MM.1S (cell line): Measurements from ENCODE around the gene KIAA1958.

ENCODE experiments used
- EZH2 ChIP-seq: fragments of 300-600 bp; sonication (generic); optimal IDR thresholded peaks from 2 replicates; pipeline ENCODE3; 2017; ENCODE audit warnings: low read depth, mild to moderate bottlenecking, antibody characterized with exemption, low read length, mixed read lengths
- EZH2phosphoT487 ChIP-seq: fragments of 300-600 bp; sonication (generic); IDR thresholded peaks from 2 replicates; pipeline ENCODE4 v1.6.1; 2018; ENCODE audit warnings: antibody characterized with exemption, low read length
- TF ChIP-seq, protein P1 (sequence below): fragments of 300-600 bp; sonication (generic); IDR thresholded peaks from 2 replicates; pipeline ENCODE4 v1.5.1; 2016; ENCODE audit warnings: antibody characterized with exemption, low read length, mixed read lengths

DNA sequence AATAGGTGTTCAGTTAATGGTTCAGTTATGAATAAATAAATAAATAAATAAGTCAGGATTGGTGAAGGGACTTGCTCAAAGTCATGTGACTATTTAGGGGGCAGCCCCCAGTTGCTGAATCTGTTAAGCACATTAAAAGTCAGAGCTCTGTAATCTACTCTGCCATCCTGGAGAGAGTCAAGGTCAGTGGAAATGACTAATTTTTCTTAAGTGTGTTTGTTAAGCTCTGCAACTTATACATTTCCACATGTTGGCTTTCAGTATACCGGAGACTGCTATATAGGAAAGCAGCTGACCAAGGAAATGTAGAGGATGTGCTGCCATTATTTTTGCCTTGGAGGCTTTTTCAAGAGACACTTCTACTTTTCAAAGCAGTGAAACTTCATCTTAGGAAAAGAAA is 57.9 kb downstream of the KIAA1958 start:
- TF ChIP-seq EZH2phosphoT487 = no peak
- TF ChIP-seq, protein P1, sequence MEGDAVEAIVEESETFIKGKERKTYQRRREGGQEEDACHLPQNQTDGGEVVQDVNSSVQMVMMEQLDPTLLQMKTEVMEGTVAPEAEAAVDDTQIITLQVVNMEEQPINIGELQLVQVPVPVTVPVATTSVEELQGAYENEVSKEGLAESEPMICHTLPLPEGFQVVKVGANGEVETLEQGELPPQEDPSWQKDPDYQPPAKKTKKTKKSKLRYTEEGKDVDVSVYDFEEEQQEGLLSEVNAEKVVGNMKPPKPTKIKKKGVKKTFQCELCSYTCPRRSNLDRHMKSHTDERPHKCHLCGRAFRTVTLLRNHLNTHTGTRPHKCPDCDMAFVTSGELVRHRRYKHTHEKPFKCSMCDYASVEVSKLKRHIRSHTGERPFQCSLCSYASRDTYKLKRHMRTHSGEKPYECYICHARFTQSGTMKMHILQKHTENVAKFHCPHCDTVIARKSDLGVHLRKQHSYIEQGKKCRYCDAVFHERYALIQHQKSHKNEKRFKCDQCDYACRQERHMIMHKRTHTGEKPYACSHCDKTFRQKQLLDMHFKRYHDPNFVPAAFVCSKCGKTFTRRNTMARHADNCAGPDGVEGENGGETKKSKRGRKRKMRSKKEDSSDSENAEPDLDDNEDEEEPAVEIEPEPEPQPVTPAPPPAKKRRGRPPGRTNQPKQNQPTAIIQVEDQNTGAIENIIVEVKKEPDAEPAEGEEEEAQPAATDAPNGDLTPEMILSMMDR = no peak
- no peak for TF ChIP-seq EZH2
